AG04450 (cell line): ENCODE measurements around the gene PAX8. TPM values are rescaled to one million over a fixed set of nuclear protein-coding genes. Genes with fewer than 3 reads are reported as not detected.
"Not testable (repeated sequence)": the region's sequence is repeated elsewhere in the genome, so short reads cannot be mapped to it uniquely, and the experiment has no call there.

Source experiments
- CTCF ChIA-PET: fragments of 300-600, 350-600 bp; formaldehyde crosslinking; extraction: SDS; loops from one replicate; lab custom pipeline; 2022; ENCODE audit warnings: antibody characterized with exemption, inconsistent platforms; lab: Charles Lee
- POLR2A ChIA-PET: fragments of 350-600 bp; formaldehyde crosslinking; extraction: SDS; loops from one replicate; lab custom pipeline; 2021; ENCODE audit warnings: antibody characterized with exemption, inconsistent platforms; lab: Yijun Ruan, JAX
- DNase-seq: peaks from one replicate; pipeline ENCODE4 v3.0.0-alpha.2; 2011; ENCODE audit warnings: low read depth, low spot score
- H3K27ac ChIP-seq: one replicate; pipeline ENCODE4 v1.5.1; 2012; ENCODE audit warnings: low read depth, low read length, control low read depth
- H3K27me3 ChIP-seq: one replicate; pipeline ENCODE4 v1.6.0; 2012; ENCODE audit warnings: low read length; ENCODE audit not compliant: control insufficient read depth, insufficient read depth
- H3K4me3 ChIP-seq: 2 replicates; pipeline ENCODE4 v1.5.1; 2011; ENCODE audit warnings: mild to moderate bottlenecking, low read depth, low read length, control low read depth
- H3K9me3 ChIP-seq: 2 replicates; pipeline ENCODE4 v1.5.1; 2012; ENCODE audit warnings: low read length; ENCODE audit not compliant: control insufficient read depth, insufficient read depth
- polyA minus RNA-seq: library from RNA; depleted of rRNA, polyadenylated mRNA; stranded (reverse); fragments of >200 nt; gene quantifications from 2 replicates; pipeline ENCODE4 v1.2.3, GENCODE V29; 2011; rRNA and poly(A)+ RNA removed
- polyA plus RNA-seq: library from polyadenylated mRNA; depleted of rRNA; stranded (reverse); fragments of >200 nt; gene quantifications from 2 replicates; pipeline ENCODE4 v1.2.3, GENCODE V29; 2011; rRNA removed
- TF ChIP-seq, protein P1 (sequence below): IDR thresholded peaks from 2 replicates; pipeline ENCODE4 v1.5.1; 2011; ENCODE audit warnings: low read depth, low read length, control low read depth, inconsistent platforms

The PAX8 gene
- polyA plus RNA-seq (1.2 TPM in 2 replicates), polyA minus RNA-seq (1.2 and 1.5 TPM in 2 replicates)

DNA sequence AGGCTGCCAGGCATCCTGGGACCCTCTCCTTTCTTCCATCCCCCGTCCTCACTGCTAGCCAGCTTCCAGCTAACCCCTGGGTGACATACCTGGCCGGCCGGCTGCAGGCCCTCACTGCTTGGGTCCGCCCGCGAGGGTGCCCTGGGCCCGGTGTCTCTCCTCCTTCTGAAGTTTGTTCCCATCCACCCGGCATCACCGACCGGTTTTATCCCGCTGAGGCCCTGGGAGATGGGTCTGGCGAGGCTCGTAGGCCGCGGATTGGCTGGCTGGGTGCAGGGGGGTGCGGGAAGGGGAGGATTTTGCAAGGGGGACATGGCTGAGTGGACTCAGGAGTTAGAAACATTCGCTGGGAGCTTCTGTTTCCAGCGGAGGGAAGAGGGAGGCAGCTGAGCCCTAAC lies at the start of gene PAX8:
PAX8 (minus strand) TSS at position 180 of the 398 bp plus-strand sequence. CDS start 527 bp downstream, outside the sequence.
- ChIA-PET CTCF (interaction anchor here (1.0 kb wide), 1 partner anchor 111 kb away, joined by 3 read pairs; no protein-coding TSS in a partner anchor), POLR2A (no interaction called here)
- Histone ChIP-seq H3K27ac (no peak within 1 kb of the TSS), H3K4me3 (no peak within 1 kb of the TSS), H3K9me3 (peaks cover 4% of the 10 kb centered on the region; the same call in 1 of the 2 replicates), H3K27me3 (peaks cover 45% of the 10 kb centered on the region)
- DNase-seq: no peak
- TF ChIP-seq, protein P1, sequence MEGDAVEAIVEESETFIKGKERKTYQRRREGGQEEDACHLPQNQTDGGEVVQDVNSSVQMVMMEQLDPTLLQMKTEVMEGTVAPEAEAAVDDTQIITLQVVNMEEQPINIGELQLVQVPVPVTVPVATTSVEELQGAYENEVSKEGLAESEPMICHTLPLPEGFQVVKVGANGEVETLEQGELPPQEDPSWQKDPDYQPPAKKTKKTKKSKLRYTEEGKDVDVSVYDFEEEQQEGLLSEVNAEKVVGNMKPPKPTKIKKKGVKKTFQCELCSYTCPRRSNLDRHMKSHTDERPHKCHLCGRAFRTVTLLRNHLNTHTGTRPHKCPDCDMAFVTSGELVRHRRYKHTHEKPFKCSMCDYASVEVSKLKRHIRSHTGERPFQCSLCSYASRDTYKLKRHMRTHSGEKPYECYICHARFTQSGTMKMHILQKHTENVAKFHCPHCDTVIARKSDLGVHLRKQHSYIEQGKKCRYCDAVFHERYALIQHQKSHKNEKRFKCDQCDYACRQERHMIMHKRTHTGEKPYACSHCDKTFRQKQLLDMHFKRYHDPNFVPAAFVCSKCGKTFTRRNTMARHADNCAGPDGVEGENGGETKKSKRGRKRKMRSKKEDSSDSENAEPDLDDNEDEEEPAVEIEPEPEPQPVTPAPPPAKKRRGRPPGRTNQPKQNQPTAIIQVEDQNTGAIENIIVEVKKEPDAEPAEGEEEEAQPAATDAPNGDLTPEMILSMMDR: no peak

DNA sequence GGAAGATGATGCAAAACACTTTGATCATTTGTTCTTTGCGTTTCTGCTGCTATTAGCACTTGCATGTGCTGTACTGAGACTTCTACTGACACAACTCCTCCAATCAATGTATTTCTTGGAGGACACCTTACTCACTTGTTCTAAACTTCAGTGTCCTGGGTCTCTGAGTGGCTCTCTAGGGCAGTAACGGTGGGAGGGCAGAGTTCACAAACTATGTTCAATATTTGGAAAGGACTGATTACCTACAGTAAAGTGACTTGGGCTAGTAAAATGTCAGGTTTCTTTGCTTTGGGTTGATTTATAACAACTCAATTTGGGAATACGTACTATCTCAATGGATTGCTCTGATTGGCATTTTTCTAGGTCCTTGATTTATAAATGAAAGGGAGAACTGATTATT lies 49.3 kb upstream of the PAX8 start:
- H3K4me3 ChIP-seq: no peak overlapping the region
- no peaks in the 10 kb centered on the region for H3K27me3 ChIP-seq
- no peak for DNase-seq
- ChIA-PET CTCF (no interaction called here), POLR2A (no interaction called here)
- no peaks in the 10 kb centered on the region for H3K9me3 ChIP-seq
- TF ChIP-seq, protein P1: no peak
- no peak overlapping the region for H3K27ac ChIP-seq

DNA sequence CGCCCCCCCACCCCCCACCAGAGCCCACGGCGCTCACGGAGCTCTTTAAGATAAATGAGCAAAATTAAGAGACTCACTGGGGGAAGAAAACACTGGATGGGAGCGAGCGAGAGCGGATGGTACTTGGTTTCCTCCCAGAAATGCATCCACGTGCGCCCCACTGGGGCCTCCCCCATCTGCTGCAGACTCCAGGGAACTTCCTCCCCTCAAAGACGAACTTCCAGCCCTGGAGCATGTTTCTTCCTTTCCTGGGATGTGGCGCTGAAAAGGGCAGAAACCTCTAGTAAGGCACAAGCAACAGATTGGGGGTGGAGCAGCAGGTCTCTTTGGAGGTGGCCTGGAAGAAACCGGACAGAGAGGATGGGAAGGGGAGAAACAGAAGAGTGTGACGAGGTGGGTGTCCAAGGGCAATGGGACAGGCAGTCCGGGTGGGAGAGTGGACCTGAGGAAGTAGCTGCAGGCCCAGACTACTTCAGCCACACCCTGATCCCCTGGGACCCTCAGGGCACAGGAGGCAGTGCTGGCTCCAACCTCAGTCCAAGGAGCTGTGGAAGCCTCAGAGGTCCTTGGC lies 46.5 kb upstream of the PAX8 start:
- peak overlapping the region; percentile 56 for H3K4me3 ChIP-seq
- not testable (repeated sequence) for H3K27me3 ChIP-seq, DNase-seq, H3K9me3 ChIP-seq, H3K27ac ChIP-seq
- ChIA-PET POLR2A (interaction anchor here (0.6 kb wide), 1 partner anchor 74 kb away, joined by 3 read pairs; no protein-coding TSS in a partner anchor), CTCF (interaction anchor here (0.7 kb wide), 2 partner anchors 84 to 788 kb away, joined by 3 to 5 read pairs; no protein-coding TSS in a partner anchor)

DNA sequence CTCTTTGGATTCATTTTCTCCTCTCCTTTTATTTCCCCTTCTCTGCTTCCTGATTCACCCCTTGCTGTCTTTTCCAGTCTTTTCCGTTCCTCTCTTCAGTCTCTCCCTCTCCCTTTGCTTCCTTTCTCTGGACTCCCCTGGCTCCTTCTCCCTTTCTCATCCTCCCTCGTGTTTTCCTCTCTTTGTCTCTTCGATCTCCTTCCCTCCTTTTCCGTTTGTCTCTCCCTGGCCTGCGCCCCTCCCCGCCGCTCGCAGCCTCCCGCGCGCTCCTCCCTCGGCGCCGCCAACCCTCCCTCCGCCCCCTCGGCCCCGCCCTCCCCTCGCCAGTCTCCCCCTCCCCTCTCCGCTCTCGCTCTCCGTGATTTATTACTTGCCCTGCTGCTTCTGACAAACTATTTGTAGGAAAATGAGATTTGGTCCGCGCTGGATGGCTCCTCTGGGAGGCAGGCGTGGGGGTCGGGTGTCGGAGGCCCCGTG lies 46.0 kb upstream of the PAX8 start:
- Histone ChIP-seq H3K27ac (no peak overlapping the region), H3K27me3 (peaks cover 4% of the 10 kb centered on the region), H3K9me3 (no peaks in the 10 kb centered on the region), H3K4me3 (peak overlapping the region; percentile 56)
- ChIA-PET CTCF (interaction anchor here (0.7 kb wide), 2 partner anchors 84 to 788 kb away, joined by 3 to 5 read pairs; no protein-coding TSS in a partner anchor), POLR2A (interaction anchor here (0.6 kb wide), 1 partner anchor 74 kb away, joined by 3 read pairs; no protein-coding TSS in a partner anchor)
- TF ChIP-seq, protein P1: no peak
- DNase-seq: peak; percentile 13

DNA sequence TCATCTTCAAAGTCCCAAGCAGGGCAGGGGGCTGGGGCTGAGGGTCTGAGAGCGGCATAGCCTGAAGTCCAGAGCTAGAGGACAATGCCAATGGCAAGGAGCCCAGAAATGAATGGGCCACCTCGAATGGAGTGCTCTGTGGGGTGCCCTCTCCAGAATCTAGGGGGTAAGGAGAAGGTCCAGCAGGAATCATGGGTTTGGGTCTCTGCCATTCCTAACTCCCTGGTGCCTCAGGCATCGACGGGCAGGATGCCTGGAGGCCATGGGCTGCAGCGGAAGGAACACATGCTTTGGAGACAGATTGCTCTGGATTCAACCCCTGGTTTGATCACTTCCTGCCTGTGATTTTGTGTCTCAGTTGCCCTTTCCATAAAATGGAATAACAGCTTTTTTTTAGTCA lies 44.4 kb upstream of the PAX8 start:
- POLR2A ChIA-PET, H3K27me3 ChIP-seq, H3K9me3 ChIP-seq, DNase-seq, H3K4me3 ChIP-seq, CTCF ChIA-PET, H3K27ac ChIP-seq: not testable (repeated sequence)

DNA sequence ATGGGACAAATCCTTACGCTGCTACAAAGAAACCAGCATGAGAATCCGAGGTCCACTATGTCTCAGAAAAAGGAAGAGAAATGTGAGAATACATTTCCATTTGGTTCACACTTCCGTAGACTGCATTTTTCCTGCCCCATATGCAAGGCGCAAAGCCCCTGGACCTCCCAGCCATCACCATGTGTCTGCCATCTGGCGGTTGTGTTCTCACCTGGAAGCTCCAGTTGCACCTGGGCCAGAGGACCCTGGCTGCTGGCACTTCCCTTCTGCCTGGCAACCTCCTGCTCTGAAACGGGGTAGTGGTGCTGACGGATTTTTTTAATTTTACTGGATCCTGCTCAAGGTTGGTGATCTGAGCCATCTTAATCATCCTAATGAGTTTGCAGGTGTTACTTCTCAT lies 41.4 kb upstream of the PAX8 start:
- POLR2A ChIA-PET, H3K4me3 ChIP-seq, H3K9me3 ChIP-seq, H3K27ac ChIP-seq, DNase-seq: not testable (repeated sequence)
- CTCF ChIA-PET: interaction anchor here (1.4 kb wide), 1 partner anchor 71 kb away, joined by 3 read pairs; no protein-coding TSS in a partner anchor
- H3K27me3 ChIP-seq: peaks cover 15% of the 10 kb centered on the region

DNA sequence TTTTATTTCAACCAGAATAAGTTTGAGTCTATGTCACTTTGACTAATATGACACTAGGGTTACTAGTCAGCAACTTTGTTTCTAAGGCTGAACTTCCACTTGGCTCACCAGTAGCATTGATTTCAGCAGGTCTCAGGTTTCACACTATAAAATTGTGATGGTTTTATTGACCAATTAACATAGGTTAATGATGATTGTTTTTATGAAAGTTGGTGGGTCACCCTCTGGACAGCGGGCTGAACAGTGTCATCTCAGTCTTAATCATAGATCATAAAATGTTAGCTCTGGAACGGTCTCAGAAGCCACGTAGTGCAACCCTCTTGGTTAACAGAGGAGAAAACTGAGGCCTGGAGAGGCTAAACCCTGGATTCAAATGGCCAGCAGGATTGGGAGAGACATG lies 40.2 kb upstream of the PAX8 start:
- POLR2A ChIA-PET, H3K27ac ChIP-seq, H3K9me3 ChIP-seq, DNase-seq, H3K4me3 ChIP-seq: not testable (repeated sequence)
- CTCF ChIA-PET: interaction anchor here (1.4 kb wide), 1 partner anchor 70 kb away, joined by 3 read pairs; no protein-coding TSS in a partner anchor
- H3K27me3 ChIP-seq: peaks cover 15% of the 10 kb centered on the region
